A673 (cell line): ENCODE data around the gene SERTAD2. TPM values are rescaled to one million over a fixed set of nuclear protein-coding genes. Genes with fewer than 3 reads are reported as not detected.

Source experiments
- BruUV-seq: library from RNA; stranded (reverse); fragments of 400-500 nt; replicated peaks from 2 replicates; lab custom pipeline; 2021; lab: Mats Ljungman, UMichigan
- CTCF ChIA-PET: fragments of 300-600 bp; sonication (Branson Sonifier 250); formaldehyde crosslinking; loops from one replicate; lab custom pipeline; 2022; ENCODE audit warnings: antibody characterized with exemption; lab: Charles Lee
- POLR2A ChIA-PET: fragments of 300-600 bp; sonication (Branson Sonifier 250); formaldehyde crosslinking; loops from one replicate; lab custom pipeline; 2022; ENCODE audit warnings: antibody characterized with exemption; ENCODE audit not compliant: low non-redundant PET; lab: Charles Lee
- DNase-seq: peaks from one replicate; pipeline ENCODE4 v3.0.0-alpha.2; 2015; ENCODE audit warnings: low spot score
- H3K27ac ChIP-seq: fragments of 200-600 bp; sonication (generic); 2 replicates; pipeline ENCODE4 v1.5.1; 2016; ENCODE audit warnings: mixed run types, low read depth, mild to moderate bottlenecking, mixed read lengths, antibody characterized with exemption, low read length; ENCODE audit not compliant: poor library complexity, severe bottlenecking
- H3K27me3 ChIP-seq: fragments of 200-600 bp; sonication (generic); replicated peaks from 2 replicates; pipeline ENCODE4 v1.6.1; 2017; ENCODE audit warnings: mixed run types, low read depth, mild to moderate bottlenecking, mixed read lengths, antibody characterized with exemption, low read length; ENCODE audit not compliant: insufficient read depth, poor library complexity
- H3K36me3 ChIP-seq: fragments of 200-600 bp; sonication (generic); 2 replicates; pipeline ENCODE4 v1.6.1; 2016; ENCODE audit warnings: mixed run types, mild to moderate bottlenecking, mixed read lengths, antibody characterized with exemption, low read length; ENCODE audit not compliant: insufficient read depth, poor library complexity, severe bottlenecking
- H3K4me1 ChIP-seq: fragments of 200-600 bp; sonication (generic); 2 replicates; pipeline ENCODE4 v1.6.1; 2017; ENCODE audit warnings: mixed run types, mild to moderate bottlenecking, mixed read lengths, antibody characterized with exemption, low read length; ENCODE audit not compliant: insufficient read depth, poor library complexity, severe bottlenecking
- H3K4me3 ChIP-seq: fragments of 200-600 bp; sonication (generic); 2 replicates; pipeline ENCODE4 v1.5.1; 2016; ENCODE audit warnings: low read depth, mixed run types, mild to moderate bottlenecking, mixed read lengths, low read length; ENCODE audit not compliant: poor library complexity, severe bottlenecking
- H3K9me3 ChIP-seq: fragments of 200-600 bp; sonication (generic); 2 replicates; pipeline ENCODE4 v1.6.1; 2016; ENCODE audit warnings: mixed run types, low read depth, mild to moderate bottlenecking, mixed read lengths, antibody characterized with exemption, low read length; ENCODE audit not compliant: poor library complexity, severe bottlenecking
- CTCF ChIP-seq: fragments of 300-800, 200-600 bp; sonication (generic); conservative IDR thresholded peaks from 2 replicates; pipeline ENCODE4 v1.5.1; 2017; ENCODE audit warnings: low read depth, mild to moderate bottlenecking, antibody characterized with exemption, low read length, moderate library complexity, mixed read lengths
- EZH2 ChIP-seq: fragments of 200-600 bp; sonication (generic); IDR thresholded peaks from 2 replicates; pipeline ENCODE4 v1.6.1; 2017; ENCODE audit warnings: borderline replicate concordance, low read depth, mild to moderate bottlenecking, mixed read lengths, antibody characterized with exemption, low read length; ENCODE audit not compliant: poor library complexity, severe bottlenecking
- intact Hi-C: fragments of 100-400 bp; cut with micrococcal nuclease; formaldehyde crosslinking; loops from one replicate; pipeline ENCODE4 v1.10.0; 2022; ENCODE audit not compliant: unreplicated experiment
- total RNA-seq: library from RNA; stranded (reverse); gene quantifications from 2 replicates; pipeline ENCODE4 v1.2.3, GENCODE V29; 2021

SERTAD2 gene
- total RNA-seq, 1 experiment from 2014 or later, result 22.2 TPM

GRCh38 chr2:64667535-64667934 lies 13.8 kb upstream of the SERTAD2 start:
- H3K27me3 ChIP-seq, result no peaks in the 10 kb centered on the region
- CTCF ChIA-PET, result no interaction called here
- POLR2A ChIA-PET, result interaction anchor here (0.5 kb wide), 1 partner anchor 85 kb away, joined by 4 read pairs; no protein-coding TSS in a partner anchor

GRCh38 chr2:64666810-64667438 lies 13.2 kb upstream of the SERTAD2 start:
- no peak for DNase-seq
- Histone ChIP-seq H3K9me3 (no peaks in the 10 kb centered on the region), H3K27ac (no peak overlapping the region), H3K36me3 (no peaks in the 10 kb centered on the region), H3K4me3 (no peak overlapping the region), H3K4me1 (no peaks in the 10 kb centered on the region), H3K27me3 (no peaks in the 10 kb centered on the region)
- CTCF ChIA-PET, result no interaction called here
- intact Hi-C loops, result no loop called here
- POLR2A ChIA-PET, result interaction anchor here (0.5 to 0.6 kb wide), 2 partner anchors 10 to 86 kb away, joined by 3 to 4 read pairs; no protein-coding TSS in a partner anchor
- BruUV-seq, result no TSS peak
- TF ChIP-seq EZH2 (no peak), CTCF (no peak)

More at GRCh38 chr2:64667535-64667934, 13.8 kb upstream of the SERTAD2 start:
- DNase-seq, result no peak
- intact Hi-C loops, result no loop called here
- Histone ChIP-seq H3K27ac (no peak overlapping the region), H3K4me1 (no peaks in the 10 kb centered on the region), H3K9me3 (no peaks in the 10 kb centered on the region), H3K36me3 (no peaks in the 10 kb centered on the region), H3K4me3 (no peak overlapping the region)
- TF ChIP-seq CTCF, result no peak
- no peak for TF ChIP-seq EZH2
- no TSS peak for BruUV-seq

- no peaks in the 10 kb centered on the region for H3K36me3 ChIP-seq
- DNase-seq, result no peak
- ChIA-PET POLR2A (no interaction called here), CTCF (no interaction called here)
- no peak for TF ChIP-seq CTCF
- TF ChIP-seq EZH2, result no peak
- H3K27ac ChIP-seq, result no peak overlapping the region
- no peaks in the 10 kb centered on the region for H3K9me3 ChIP-seq
- no TSS peak for BruUV-seq
- H3K4me3 ChIP-seq, result no peak overlapping the region
- intact Hi-C loops, result no loop called here
- H3K4me1 ChIP-seq, result no peaks in the 10 kb centered on the region
- H3K27me3 ChIP-seq, result no peaks in the 10 kb centered on the region
These were observed 12.0 kb upstream of the SERTAD2 start for GRCh38 chr2:64665709-64666108.
